Ishikawa (cell line): Measurements from ENCODE around the gene TBC1D2B.

Experiments
- EGR1 ChIP-seq: IDR thresholded peaks from 2 replicates; pipeline ENCODE4 v1.6.1; 2012
- FOXM1 ChIP-seq: IDR thresholded peaks from 2 replicates; pipeline ENCODE4 v1.6.1; 2012; ENCODE audit warnings: low read depth, borderline replicate concordance
- NFIC ChIP-seq: IDR thresholded peaks from 2 replicates; pipeline ENCODE4 v1.6.1; 2012
- REST ChIP-seq: IDR thresholded peaks from 2 replicates; pipeline ENCODE4 v1.6.1; 2012; ENCODE audit warnings: low read depth, mild to moderate bottlenecking
- TF ChIP-seq, protein P1 (sequence below): IDR thresholded peaks from 2 replicates; pipeline ENCODE4 v1.6.1; 2012

GRCh38 chr15:78065973-78066946 lies 11.3 kb downstream of the TBC1D2B start:
- TF ChIP-seq, protein P1, sequence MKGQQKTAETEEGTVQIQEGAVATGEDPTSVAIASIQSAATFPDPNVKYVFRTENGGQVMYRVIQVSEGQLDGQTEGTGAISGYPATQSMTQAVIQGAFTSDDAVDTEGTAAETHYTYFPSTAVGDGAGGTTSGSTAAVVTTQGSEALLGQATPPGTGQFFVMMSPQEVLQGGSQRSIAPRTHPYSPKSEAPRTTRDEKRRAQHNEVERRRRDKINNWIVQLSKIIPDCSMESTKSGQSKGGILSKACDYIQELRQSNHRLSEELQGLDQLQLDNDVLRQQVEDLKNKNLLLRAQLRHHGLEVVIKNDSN: no peak
- TF ChIP-seq EGR1: no peak
- TF ChIP-seq FOXM1: no peak
- TF ChIP-seq NFIC: no peak
- TF ChIP-seq REST: no peak
